GM10266 (cell line): ENCODE measurements around the gene USP9Y.

Source experiments
- DNase-seq: peaks from one replicate; pipeline ENCODE4 v3.0.0; 2012; ENCODE audit errors: extremely low spot score
- CTCF ChIP-seq: IDR thresholded peaks from 2 replicates; pipeline ENCODE4 v1.5.1; 2012; ENCODE audit warnings: mild to moderate bottlenecking, low read depth; ENCODE audit not compliant: control insufficient read depth, insufficient read depth; ENCODE audit errors: missing control alignments

The USP9Y gene

GRCh38 chrY:12756021-12756420, 55.0 kb downstream of the USP9Y start:
- no peak for DNase-seq
- no peak for TF ChIP-seq CTCF

- no peak for DNase-seq
- TF ChIP-seq CTCF: no peak
Observed at GRCh38 chrY:12765976-12766375, 64.9 kb downstream of the USP9Y start.

- no peak for TF ChIP-seq CTCF
- DNase-seq: no peak
Observed at GRCh38 chrY:12784521-12784920, 83.5 kb downstream of the USP9Y start.

- TF ChIP-seq CTCF: no peak
- peak; percentile 1 for DNase-seq
Observed at GRCh38 chrY:12793999-12794398, 93.0 kb downstream of the USP9Y start.

- no peak for DNase-seq
- no peak for TF ChIP-seq CTCF
Observed at GRCh38 chrY:12808046-12808445, 107.0 kb downstream of the USP9Y start.

- peak; percentile 42 for TF ChIP-seq CTCF
- DNase-seq: peak; percentile 5
Observed at GRCh38 chrY:12809034-12809433, 108.0 kb downstream of the USP9Y start.

- TF ChIP-seq CTCF: no peak
- no peak for DNase-seq
Observed at GRCh38 chrY:12823408-12823807, 122.4 kb downstream of the USP9Y start.

- no peak for DNase-seq
- no peak for TF ChIP-seq CTCF
Observed at GRCh38 chrY:12826791-12827190, 125.8 kb downstream of the USP9Y start.
